PC-3 (cell line): Measurements from ENCODE around the gene HSPB9.

Experiments used
- CTCF ChIP-seq: fragments of 300-600 bp; sonication (generic); conservative IDR thresholded peaks from 2 replicates; pipeline ENCODE4 v1.5.1; 2017; ENCODE audit warnings: antibody characterized with exemption, low read depth, mild to moderate bottlenecking, low read length
- EZH2 ChIP-seq: fragments of 300-600 bp; sonication (generic); IDR thresholded peaks from one replicate; pipeline ENCODE4 v1.6.1; 2017; ENCODE audit warnings: antibody characterized with exemption, mild to moderate bottlenecking, low read length; ENCODE audit not compliant: unreplicated experiment
- EZH2phosphoT487 ChIP-seq: fragments of 300-600 bp; sonication (generic); IDR thresholded peaks from 2 replicates; pipeline ENCODE4 v1.6.1; 2018; ENCODE audit warnings: mild to moderate bottlenecking, antibody characterized with exemption, low read length, borderline replicate concordance

DNA sequence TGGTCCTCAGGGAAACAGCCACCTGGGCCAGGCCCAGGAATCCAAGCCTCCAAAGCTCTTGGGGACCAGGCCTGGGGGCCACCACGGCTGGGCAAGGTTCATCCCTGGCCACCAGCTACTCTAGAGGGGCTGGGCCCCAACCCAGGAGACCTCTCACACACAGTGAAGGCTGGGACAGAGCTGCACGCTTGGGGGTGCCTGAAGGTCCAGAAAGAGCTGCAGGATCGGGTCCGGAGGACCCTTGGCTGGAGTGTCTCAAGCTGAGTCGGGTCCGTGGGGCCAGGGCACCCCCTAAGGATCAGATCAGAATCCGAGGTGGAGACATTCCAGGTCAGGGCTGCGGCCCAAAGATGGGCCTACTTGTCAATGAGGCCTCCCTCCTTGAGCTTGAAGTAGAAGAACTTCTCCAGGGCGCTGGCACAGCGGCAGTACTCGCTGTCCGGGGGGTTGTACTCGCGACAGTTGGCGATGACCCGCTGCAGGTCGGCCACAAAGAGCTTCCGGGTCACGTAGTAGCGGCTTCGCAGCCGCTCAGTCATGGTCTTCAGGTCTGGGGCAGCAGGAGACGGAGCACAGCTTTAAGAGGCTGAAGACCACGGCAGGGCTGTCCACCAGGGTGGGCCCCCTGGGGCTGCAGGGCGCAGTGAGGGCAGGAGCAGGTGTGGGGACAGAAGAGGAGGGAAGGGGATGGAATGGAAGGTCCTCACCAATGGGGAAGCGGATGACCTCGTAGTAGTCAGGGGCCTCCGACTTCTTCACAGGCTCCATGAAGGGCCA lies 9.1 kb upstream of the HSPB9 start:
- no peak for TF ChIP-seq CTCF
- TF ChIP-seq EZH2 = no peak
- TF ChIP-seq EZH2phosphoT487 = no peak
